Hematopoietic multipotent progenitor cell treated with erythropoietin and hydrocortisone succinate and interleukin-3 and kit ligand, for 17 days (in vitro differentiated cells): ENCODE measurements around the gene CATSPERB.
"Not testable (repeated sequence)": the region's sequence is repeated elsewhere in the genome, so short reads cannot be mapped to it uniquely, and the experiment has no call there.

ENCODE experiments used
- DNase-seq: peaks from one replicate; pipeline ENCODE4 v3.0.0-alpha.2; 2015; ENCODE audit warnings: low spot score

The CATSPERB gene

DNA sequence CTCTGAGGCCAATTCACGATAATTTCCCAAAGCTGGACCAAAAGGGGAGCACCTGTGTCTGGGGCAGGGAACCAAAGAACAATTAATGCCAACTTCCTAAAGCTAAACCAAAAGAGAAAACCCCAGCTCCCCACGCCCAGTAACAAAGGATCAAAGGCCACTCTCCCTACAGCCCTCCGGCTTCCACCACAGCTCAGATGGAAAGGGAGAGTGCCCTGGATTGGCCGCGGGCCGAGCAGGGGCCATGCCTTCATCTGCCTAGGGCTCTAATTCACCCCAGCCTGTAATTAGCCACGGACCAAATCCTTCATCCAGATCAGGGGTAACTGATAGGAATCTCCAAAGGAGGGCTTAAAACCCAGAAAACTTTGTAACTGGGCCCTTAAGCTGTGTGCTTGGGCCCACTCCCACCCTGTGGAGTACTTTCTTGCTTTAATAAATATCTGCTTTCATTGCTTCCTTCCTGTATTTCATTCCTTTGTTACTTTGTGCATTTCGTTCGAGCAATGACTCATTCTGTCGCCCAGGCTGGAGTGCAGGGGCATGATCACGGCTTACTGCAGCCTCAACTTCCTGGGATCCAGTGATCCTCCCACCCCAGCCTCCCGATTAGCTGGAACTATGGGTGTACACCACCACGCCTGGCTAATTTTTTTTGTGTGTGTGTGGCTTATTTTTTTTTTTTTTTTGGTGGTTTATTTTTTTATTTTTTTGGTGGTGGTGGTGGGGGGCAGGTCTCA lies 156.2 kb downstream of the CATSPERB start:
- DNase-seq, result no peak

DNA sequence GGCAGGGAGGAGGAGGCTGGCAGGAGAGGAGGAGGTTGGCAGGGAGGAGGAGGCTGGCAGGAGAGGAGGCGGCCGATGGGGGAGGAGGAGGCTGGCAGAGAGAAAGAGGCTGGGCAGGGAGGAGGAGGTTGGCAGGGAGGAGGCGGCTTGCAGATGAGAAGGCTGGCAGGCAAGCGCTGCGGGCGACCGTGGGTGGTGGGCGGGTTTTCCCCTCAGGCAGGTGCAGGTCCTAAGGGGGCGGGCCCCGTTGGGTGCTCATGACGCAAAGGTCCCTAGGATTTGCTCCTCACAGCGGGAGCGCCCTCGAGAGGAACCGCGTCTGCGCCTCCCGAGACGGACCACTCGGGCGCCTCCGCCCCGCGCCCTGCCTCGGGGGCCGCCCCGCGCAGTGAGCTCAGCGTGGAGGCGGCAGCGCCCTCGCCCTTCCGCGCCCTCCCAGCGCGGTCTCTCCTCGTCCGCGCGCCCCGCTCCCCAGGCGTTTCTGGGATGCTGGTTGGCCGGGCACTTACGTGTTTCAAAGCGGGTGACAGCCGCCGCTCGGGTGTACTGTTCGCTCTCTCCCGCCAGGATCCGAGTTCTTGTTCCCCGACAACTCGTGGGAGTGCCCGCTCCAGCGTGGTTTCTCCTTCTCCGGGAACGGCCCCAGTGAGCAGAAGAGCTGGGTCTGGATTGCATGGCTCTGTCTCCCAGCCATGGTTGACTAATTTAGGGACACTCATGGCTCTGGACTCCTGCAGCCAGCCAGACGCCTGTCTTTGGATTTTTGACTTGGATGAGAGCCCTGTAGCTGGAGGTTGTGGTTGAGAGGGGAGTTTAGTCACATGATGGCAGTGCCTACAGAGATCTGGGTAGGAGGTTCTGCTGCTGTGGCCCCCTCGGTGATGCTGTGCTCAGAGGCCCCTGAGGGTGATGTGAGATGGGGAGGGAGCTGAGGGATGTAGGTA lies 157.7 kb downstream of the CATSPERB start:
- DNase-seq, result peak; percentile 6

DNA sequence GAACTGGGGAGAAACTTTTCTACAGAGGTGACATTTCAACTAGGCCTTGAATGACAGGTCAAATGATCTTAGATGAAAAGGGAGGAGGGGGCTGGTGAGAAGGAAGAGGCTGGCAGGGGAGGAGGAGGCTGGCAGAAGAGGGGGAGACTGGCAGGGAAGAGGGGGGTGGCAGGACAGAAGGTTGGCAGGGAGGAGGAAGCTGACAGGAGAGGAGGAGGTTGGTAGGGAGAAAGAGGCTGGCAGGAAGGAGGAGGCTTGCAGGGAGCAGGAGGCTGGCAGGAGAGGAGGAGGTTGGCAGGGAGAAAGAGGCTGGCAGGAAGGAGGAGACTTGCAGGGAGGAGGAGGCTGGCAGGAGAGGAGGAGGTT lies 158.4 kb downstream of the CATSPERB start:
- no peak for DNase-seq

DNA sequence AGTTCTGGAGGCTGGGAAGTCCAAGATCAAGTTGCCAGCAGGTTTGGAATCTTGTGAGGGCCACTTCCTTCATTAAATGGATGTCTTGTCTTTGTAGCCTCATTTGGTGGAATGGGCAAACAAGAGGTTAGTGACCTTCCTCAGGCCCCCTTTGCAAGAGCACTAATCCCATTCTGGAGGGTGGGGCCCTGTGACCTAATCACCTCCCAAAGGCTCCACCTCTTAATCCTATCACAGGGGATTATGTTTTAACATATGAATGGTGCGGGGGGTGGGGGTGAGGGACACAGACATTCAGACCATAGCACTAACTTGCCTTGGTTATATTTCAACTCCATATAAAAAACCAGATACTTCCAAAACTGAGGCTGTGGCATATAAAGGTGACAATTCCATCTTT lies 161.9 kb downstream of the CATSPERB start:
- no peak for DNase-seq

DNA sequence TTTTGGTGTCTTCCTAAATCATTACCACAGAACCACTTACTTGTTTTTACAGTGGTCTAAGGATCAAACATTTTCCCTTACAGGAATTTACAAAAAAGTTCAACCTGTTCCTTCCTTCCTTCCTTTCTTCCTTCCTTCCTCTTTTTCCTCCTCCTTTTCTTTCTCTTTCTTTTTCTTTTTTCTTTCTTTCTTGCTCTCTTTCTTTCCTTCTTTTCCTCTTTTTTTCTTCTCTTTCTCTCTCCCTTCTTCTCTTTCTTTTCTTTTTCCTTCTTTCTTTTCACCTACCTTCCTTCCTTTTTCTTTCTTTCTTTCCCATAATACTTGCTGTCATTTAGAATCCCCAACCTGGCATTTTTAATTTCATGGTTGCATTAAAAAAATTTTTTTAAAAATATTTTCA lies 162.6 kb downstream of the CATSPERB start:
- no peak for DNase-seq

DNA sequence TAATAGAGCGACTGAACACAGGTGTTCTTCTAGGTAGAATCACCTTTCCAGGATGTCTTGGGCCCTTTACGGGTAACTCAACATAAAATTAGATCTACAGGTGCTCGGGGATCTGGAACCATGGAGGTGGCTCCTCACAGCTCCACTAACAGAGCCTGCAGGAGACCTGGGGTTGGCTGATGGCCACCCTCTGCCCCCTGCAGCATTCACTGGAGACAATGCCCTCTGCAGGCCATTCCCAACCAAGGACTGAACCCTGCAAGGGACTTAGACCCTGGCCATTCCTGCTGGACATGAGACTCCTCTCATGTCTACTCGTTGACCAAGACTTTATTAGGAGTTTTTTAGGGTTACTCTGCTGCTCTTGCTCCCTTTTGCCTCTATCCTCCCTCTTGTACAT lies 163.3 kb downstream of the CATSPERB start:
- DNase-seq, result no peak

DNA sequence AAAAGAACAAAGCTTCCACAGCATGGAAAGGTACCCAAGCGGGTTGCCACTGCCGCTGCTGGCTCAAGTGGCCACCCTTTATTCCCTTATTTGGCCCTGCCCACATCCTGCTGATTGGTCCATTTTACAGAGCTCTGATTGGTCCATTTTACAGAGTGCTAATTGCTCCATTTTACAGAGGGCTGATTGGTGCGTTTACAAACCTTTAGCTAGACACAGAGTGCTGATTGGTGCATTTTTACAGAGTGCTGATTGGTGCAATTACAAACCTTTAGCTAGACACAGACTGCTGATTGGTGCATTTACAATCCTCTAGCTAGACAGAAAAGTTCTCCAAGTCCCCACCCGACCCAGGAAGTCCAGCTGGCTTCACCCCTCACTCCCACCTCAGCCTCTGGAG lies 164.1 kb downstream of the CATSPERB start:
- DNase-seq, result not testable (repeated sequence)

DNA sequence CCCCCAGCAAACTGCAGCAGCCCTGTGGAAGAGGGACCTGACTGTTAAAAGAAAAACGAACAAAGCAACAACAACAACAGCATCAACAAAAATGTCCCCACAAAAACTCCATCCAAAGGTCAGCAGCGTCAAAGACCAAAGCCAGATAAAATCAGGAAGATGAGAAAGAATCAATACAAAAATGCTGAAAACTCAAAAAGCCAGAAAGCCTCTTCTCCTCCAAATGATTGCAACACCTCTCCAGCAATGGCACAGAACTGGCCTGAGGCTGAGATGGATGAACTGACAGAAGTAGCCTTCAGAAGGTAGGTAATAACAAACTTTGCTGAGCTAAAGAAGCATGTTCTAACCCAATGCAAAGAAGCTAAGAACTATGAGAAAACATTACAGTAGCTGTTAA lies 176.4 kb downstream of the CATSPERB start:
- DNase-seq, result no peak

DNA sequence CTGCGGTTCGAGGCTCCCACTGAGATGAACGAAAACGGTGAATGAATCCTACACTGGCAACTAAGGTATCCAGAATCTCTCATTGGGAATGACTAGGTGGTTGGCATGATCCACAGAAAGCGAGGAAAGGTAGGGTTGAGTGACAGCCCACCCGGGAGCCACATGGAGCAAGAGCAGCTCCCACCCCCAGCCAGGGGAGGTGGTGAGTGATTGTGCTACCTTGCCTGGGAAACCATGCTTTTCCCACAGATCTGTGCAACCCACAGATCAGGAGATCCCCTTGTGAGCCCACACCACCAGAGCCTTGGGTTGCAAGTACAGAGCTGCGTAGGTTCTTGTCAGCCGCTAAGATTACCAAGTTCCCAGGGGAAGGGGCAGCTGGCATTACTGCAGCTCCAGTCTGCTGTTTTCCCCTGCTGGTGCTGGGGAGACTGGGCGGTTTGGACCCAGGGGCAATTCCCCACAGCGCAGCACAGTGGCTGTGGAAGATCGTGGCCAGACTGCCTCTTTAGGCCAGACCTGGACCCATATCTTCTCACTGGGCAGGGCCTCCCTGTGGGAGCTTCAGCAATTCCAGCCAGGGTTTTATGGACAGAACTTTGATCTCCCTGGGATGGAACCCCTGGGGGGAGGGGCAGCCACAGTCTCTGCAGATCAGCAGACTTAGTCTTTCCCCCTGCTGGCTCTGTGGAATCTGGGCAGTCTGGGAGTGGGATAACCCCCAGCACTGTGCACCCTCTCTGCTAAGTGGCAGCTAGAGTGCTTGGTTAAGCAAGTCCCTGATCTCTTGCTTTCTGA lies 177.2 kb downstream of the CATSPERB start:
- DNase-seq, result no peak

DNA sequence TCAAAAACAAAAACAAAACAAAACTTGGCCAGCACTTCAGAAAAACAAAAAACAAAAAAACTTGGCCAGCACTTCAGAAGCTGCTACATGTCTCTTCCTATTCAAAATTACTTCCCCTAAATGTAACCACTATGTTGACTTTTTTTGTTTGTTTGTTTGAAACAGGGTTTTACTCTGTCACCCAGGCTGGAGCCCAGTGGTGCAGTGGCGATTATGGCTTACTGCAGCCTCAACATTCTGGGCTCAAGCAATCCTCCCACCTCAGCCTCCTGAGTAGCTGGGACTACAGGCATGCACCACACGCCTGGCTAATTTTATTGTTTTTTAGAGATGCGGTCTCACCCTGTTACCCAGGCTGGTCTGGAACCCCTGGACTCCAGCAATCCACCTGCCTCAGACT lies 183.8 kb downstream of the CATSPERB start:
- no peak for DNase-seq

DNA sequence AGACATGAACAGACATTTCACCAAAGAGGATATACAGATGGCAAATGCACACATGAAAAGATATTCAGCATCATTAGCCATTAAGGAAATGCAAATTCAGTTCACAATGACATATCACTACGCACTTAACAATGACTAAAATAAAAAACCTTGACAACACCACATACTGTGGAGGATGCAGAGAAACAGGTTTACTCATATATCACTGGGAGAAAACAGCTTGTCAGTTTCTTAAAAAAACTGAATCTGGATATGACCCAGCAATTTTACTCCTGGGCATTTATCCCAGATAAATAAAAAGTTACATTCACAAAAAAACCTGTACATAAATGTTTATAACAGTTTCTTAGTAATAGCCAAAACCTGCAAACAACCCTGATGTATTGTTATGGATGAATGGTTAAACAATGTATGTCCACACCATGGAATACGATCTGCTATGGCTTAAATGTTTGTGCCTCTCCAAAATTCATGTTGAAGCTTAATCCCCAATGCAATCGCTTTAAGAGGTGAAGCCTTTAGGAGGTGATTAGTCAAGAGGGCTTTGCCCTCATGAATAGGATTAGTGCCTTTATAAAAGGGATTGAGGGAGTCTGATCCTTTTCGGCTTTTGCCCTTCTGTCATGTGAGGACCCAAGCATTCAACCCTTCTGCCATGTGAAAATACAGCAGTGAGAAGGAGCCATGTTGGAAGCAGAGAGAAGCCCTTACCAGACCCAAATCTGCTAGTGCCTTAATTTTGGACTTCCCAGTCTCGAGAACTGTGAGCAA lies 185.8 kb downstream of the CATSPERB start:
- no peak for DNase-seq

DNA sequence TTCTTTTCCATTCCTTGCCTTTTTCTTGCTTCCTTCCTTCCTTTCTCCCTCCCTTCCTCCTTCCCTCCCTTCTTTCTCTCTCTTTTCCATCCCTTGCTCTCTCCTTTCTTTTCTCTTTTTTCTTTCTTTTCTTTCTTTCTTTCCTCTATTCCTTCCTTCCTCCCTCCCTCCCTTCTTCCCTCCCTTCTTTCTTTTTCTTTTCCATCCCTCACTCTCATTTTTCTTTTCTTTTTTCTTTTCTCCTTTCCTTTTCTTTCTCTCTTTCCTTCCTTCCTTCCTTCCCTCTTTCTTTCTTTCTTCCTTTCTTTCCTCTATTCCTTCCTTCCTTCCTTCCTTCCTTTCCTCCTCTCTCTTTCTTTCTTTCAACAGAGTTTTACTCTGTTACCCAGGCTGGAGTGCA lies 186.7 kb downstream of the CATSPERB start:
- no peak for DNase-seq

DNA sequence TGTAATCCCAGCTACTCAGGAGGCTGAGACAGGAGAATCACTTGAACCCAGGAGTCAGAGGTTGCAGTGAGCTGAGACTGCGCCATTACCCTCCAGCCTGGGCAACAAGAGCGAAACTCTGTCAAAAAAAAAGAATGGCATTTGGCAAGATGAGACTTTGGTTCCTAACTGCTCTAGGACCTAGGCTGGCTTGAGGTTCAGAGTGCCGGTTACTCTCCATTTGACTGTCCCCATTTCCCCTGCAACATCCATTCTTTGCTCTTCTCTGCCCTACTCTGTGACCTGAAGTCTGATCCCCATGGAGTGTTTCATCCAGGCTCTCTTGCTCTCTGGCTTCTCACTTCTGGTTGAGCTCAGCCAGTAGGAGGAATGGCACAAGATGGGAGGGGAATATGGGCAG lies 195.6 kb downstream of the CATSPERB start:
- DNase-seq, result no peak

DNA sequence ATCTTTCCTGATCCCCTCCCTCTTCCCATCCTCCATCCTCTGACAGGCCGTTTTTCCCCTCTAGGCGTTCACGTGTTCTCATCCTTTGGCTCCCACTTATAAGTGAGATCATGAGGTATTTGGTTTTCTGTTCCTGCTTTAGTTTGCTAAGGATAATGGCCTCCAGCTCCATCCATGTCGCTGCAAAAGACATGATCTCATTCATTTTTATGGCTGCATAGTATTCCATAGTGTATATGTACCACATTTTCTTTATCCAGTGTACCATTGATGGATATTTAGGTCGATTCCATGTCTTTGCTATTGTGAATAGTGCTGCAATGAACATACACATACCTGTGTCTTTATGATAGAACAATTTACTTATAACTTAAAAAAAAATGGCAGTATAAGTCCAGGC lies 197.8 kb downstream of the CATSPERB start:
- DNase-seq, result not testable (repeated sequence)

DNA sequence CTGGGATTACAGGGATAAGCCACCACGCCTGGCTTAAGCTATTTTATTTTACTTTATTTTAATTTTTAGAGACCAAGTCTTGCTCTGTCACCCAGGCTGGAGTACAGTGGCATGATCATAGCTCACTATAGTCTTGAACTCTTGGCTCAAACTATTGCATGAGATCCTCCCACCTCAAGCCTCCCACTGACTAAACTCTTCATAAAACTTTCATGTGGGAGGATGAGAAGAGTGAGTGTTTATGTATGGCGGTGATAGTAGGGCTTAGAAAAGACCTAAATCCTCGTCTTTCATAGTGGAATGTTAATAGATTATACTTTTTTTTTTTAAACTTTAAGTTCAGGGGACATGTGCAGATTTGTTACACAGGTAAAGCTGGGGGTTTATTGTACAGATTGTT lies 198.3 kb downstream of the CATSPERB start:
- no peak for DNase-seq
